ENCODE data around the gene PRSS58.

The PRSS58 gene

DNA sequence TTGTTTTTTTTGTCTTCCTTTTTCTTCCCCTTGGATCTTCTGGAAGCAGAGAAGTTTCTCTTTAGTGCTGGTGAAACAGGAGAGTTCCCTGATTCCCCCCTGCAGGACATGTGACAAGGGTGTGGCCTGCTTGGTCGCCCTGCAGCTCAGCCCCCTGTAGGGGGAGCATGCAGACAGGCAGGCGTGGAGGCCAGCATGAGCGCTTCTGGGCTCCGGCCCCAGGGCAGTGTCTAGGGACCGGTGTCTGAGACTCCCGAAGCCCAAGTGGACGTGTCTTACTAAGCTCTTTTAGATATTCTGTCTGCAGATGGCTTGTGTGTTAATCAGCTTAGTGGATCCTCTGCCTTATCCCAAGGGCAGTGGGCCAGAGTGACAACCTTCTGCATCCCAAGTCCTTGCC lies 26.1 kb downstream of the PRSS58 start:
- H3K4me3 ChIP-seq (replicated peaks; ENCODE audit: low read depth, low read length): no peak overlapping the region
- TF ChIP-seq, protein P1, sequence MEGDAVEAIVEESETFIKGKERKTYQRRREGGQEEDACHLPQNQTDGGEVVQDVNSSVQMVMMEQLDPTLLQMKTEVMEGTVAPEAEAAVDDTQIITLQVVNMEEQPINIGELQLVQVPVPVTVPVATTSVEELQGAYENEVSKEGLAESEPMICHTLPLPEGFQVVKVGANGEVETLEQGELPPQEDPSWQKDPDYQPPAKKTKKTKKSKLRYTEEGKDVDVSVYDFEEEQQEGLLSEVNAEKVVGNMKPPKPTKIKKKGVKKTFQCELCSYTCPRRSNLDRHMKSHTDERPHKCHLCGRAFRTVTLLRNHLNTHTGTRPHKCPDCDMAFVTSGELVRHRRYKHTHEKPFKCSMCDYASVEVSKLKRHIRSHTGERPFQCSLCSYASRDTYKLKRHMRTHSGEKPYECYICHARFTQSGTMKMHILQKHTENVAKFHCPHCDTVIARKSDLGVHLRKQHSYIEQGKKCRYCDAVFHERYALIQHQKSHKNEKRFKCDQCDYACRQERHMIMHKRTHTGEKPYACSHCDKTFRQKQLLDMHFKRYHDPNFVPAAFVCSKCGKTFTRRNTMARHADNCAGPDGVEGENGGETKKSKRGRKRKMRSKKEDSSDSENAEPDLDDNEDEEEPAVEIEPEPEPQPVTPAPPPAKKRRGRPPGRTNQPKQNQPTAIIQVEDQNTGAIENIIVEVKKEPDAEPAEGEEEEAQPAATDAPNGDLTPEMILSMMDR (IDR thresholded peaks at IDR 0.05; ENCODE audit: low read depth, low read length, missing control alignments): no peak
- no peak for DNase-seq (ENCODE audit: extremely low read depth, low read depth)

DNA sequence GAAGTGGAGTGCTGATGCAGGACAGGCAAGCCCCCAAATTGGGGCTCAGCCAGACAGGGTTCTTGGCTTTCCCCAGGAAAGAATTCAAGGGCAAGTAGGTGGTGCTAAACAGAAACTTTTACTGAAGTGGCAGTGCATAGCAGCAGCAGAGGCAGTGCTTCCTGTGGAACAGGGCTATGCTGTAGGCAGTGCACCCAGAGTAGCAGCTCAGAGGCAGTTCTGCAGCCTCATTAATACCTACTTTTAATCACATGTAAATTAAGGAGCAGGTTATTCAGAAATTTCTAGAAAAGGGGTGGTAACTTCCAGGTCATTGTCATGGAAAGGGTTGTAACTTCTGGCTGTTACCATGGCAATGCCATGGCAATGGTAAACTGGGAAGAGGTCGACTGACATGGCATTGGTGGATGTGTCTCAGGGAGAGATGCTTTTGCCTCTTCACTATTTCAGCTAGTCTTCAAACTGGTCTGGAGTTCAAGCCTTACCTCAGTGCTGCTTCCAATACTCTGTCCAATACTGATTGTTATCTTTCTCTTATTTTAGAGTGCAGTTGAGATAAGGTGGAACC lies 29.2 kb downstream of the PRSS58 start:
- H3K4me3 ChIP-seq (replicated peaks; ENCODE audit: low read depth, low read length): no peak overlapping the region
- DNase-seq (ENCODE audit: extremely low read depth, low read depth): no peak
- TF ChIP-seq, protein P1 (IDR thresholded peaks at IDR 0.05; ENCODE audit: low read depth, low read length, missing control alignments): no peak
